K562 (cell line): ENCODE data around the gene PSMD14. TPM values are rescaled to one million over a fixed set of nuclear protein-coding genes. Genes with fewer than 3 reads are reported as not detected.

Source experiments
- ATF1 ChIP-seq, 2 experiments: fragments of 450-650 bp in 1 of 2; IDR thresholded peaks; 2 replicates each; pipeline ENCODE4 v1.6.1; 2016; ENCODE audit warnings: missing compliant biosample characterization in 1 of 2, missing genetic modification characterization in 1 of 2
- CC2D1A ChIP-seq: fragments of 450-650 bp; IDR thresholded peaks from 2 replicates; pipeline ENCODE4 v1.6.1; 2017; ENCODE audit warnings: mild to moderate bottlenecking
- CREB1 ChIP-seq, 2 experiments: sonication (generic) in 1 of 2; formaldehyde crosslinking in 1 of 2; IDR thresholded peaks; 2 replicates each; pipeline versions ENCODE4 v1.6.1 to v1.8.0; 2012 to 2022; ENCODE audit warnings: inconsistent platforms in 1 of 2, mild to moderate bottlenecking in 1 of 2, missing genetic modification reagents in 1 of 2, moderate library complexity in 1 of 2
- ELF1 ChIP-seq: fragments of 200-800 bp; sonication (Bioruptor generic); IDR thresholded peaks from 2 replicates; pipeline ENCODE4 v1.6.1; 2016; ENCODE audit warnings: missing genetic modification characterization, missing compliant biosample characterization
- LARP7 ChIP-seq: fragments of 450-650 bp; IDR thresholded peaks from 2 replicates; pipeline ENCODE4 v1.6.1; 2016
- MEF2D ChIP-seq: conservative IDR thresholded peaks from 2 replicates; pipeline ENCODE4 v1.6.1; 2016; ENCODE audit warnings: low read depth, missing genetic modification characterization, missing compliant biosample characterization
- NRF1 ChIP-seq, 2 experiments: fragments of 450-650 bp; IDR thresholded peaks in 1 of 2; conservative IDR thresholded peaks in 1 of 2; 2 replicates each; pipeline ENCODE4 v1.6.1; 2014; ENCODE audit warnings: mild to moderate bottlenecking in 2 of 2
- RB1 ChIP-seq: fragments of 450-650 bp; IDR thresholded peaks from 2 replicates; pipeline ENCODE4 v1.6.1; 2017; ENCODE audit warnings: low read depth, mild to moderate bottlenecking
- RBBP5 ChIP-seq: fragments of 200-600 bp; sonication (generic); IDR thresholded peaks from 2 replicates; pipeline ENCODE4 v1.6.1; 2012; ENCODE audit warnings: borderline replicate concordance, mild to moderate bottlenecking, low read length, control low read depth, inconsistent platforms; ENCODE audit not compliant: insufficient read depth, poor library complexity, severe bottlenecking
- SMAD1 ChIP-seq: fragments of 150-350 bp; IDR thresholded peaks from 2 replicates; pipeline ENCODE4 v1.6.1; 2014; ENCODE audit warnings: low read length, low read depth; ENCODE audit not compliant: partially characterized antibody
- SMARCC2 ChIP-seq: fragments of 450-650 bp; IDR thresholded peaks from 2 replicates; pipeline ENCODE4 v1.6.1; 2017; ENCODE audit warnings: antibody characterized with exemption, moderate library complexity, mild to moderate bottlenecking, low read depth
- TFE3 ChIP-seq: fragments of 450-650 bp; formaldehyde crosslinking; IDR thresholded peaks from 2 replicates; pipeline ENCODE4 v1.4.0; 2020; ENCODE audit warnings: mild to moderate bottlenecking, mixed read lengths
- ZBTB5 ChIP-seq: fragments of 450-650 bp; IDR thresholded peaks from 2 replicates; pipeline ENCODE4 v1.6.1; 2017; ENCODE audit warnings: antibody characterized with exemption
- ZNF444 ChIP-seq: fragments of 250-450 bp; sonication (Bioruptor Pico); IDR thresholded peaks from 2 replicates; pipeline ENCODE4 v1.4.0; 2020; ENCODE audit warnings: mild to moderate bottlenecking, moderate library complexity
- ZNF740 ChIP-seq, 3 experiments: fragments of 200-800 bp in 1 of 3; sonication (Bioruptor generic) in 1 of 3; sonication (generic) in 1 of 3; formaldehyde crosslinking in 1 of 3; IDR thresholded peaks; 2 replicates each; pipeline versions ENCODE4 v1.6.1 to v1.8.0; 2016 to 2022; ENCODE audit warnings: mild to moderate bottlenecking in 2 of 3, missing compliant biosample characterization in 2 of 3, missing genetic modification characterization in 2 of 3, missing genetic modification reagents in 1 of 3
- polyA plus RNA-seq, 8 experiments: library from polyadenylated mRNA; depleted of rRNA in 4 of 8; stranded (reverse) in 5 of 8; unstranded in 3 of 8; fragments of >200 nt; fragmentation: Nextera tagmentation in 2 of 8; fragmentation: Illumina TruSeq in 1 of 8; extraction: Ambion mirVana in 2 of 8; extraction: Trizol in 1 of 8; gene quantifications; 2 replicates each; pipeline versions ENCODE4 v1.2.1 to v1.2.3, GENCODE V29; 2011 to 2014; ENCODE audit warnings: inconsistent platforms in 1 of 8, missing spikeins in 1 of 8
- total RNA-seq, 7 experiments: library from RNA; depleted of rRNA in 6 of 7; stranded (reverse); fragments of >200 nt in 6 of 7; fragmentation: Illumina TruSeq in 2 of 7; extraction: Trizol in 2 of 7; gene quantifications; 2 replicates each; pipeline versions ENCODE4 v1.2.1 to v1.2.3, GENCODE V29; 2011 to 2021; ENCODE audit warnings: low replicate concordance in 1 of 7
- TF ChIP-seq, protein P1 (sequence below): fragments of 450-650 bp; formaldehyde crosslinking; IDR thresholded peaks from 2 replicates; pipeline ENCODE4 v1.4.0; 2022; ENCODE audit warnings: mild to moderate bottlenecking, moderate library complexity
- TF ChIP-seq, protein P2 (sequence below), 2 experiments: fragments of 450-650 bp; IDR thresholded peaks; 2 replicates each; pipeline ENCODE4 v1.6.1; 2016

Gene PSMD14
- total and polyA plus RNA-seq, 9 of the 15 experiments (the other 6 are each of a cell fraction or from before 2014, with no cell fraction given), result 151 to 515 (median 228) TPM

- no peak for TF ChIP-seq TFE3 (CRISPR knock-in tag)
- peak; percentile 98 for TF ChIP-seq ELF1 (tag)
- peak; percentile 28; the same call in 1 of the 2 replicates for TF ChIP-seq SMARCC2
- no peak for TF ChIP-seq ZBTB5
- TF ChIP-seq CC2D1A, result peak; percentile 91
- TF ChIP-seq RBBP5, result peak; percentile 98
- no peak; the same call in 1 of the 2 replicates for TF ChIP-seq ZNF740 (CRISPR knock-in tag; IDR thresholded peaks at IDR 0.05)
- no peak for TF ChIP-seq ZNF740 (tag; IDR thresholded peaks at IDR 0.05)
- TF ChIP-seq ZNF444 (CRISPR knock-in tag), result no peak
- TF ChIP-seq, protein P1, sequence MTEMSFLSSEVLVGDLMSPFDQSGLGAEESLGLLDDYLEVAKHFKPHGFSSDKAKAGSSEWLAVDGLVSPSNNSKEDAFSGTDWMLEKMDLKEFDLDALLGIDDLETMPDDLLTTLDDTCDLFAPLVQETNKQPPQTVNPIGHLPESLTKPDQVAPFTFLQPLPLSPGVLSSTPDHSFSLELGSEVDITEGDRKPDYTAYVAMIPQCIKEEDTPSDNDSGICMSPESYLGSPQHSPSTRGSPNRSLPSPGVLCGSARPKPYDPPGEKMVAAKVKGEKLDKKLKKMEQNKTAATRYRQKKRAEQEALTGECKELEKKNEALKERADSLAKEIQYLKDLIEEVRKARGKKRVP (CRISPR knock-in tag), result 0 out of 2 replicates have a peak, but pooled peaks have one; percentile 15
- peak; percentile 66; the same call in 1 of the 2 replicates for TF ChIP-seq LARP7
- peak; percentile 69 for TF ChIP-seq SMAD1
- TF ChIP-seq ATF1 (CRISPR knock-in tag; IDR thresholded peaks at IDR 0.05), result no peak
- TF ChIP-seq ATF1 (tag; IDR thresholded peaks at IDR 0.05), result peak; percentile 92
- TF ChIP-seq MEF2D, result peak; percentile 60
- TF ChIP-seq, protein P2, sequence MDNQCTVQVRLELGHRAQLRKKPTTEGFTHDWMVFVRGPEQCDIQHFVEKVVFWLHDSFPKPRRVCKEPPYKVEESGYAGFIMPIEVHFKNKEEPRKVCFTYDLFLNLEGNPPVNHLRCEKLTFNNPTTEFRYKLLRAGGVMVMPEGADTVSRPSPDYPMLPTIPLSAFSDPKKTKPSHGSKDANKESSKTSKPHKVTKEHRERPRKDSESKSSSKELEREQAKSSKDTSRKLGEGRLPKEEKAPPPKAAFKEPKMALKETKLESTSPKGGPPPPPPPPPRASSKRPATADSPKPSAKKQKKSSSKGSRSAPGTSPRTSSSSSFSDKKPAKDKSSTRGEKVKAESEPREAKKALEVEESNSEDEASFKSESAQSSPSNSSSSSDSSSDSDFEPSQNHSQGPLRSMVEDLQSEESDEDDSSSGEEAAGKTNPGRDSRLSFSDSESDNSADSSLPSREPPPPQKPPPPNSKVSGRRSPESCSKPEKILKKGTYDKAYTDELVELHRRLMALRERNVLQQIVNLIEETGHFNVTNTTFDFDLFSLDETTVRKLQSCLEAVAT (IDR thresholded peaks at IDR 0.05), result peak; percentile 27 to 48; a peak in 2 of 4 replicates
- peak; percentile 64 for TF ChIP-seq RB1
- peak; percentile 83 for TF ChIP-seq CREB1 (IDR thresholded peaks at IDR 0.05)
- TF ChIP-seq CREB1 (CRISPR knock-in tag; IDR thresholded peaks at IDR 0.05), result peak; percentile 69; the same call in 1 of the 2 replicates
- peak; percentile 72 to 75 for TF ChIP-seq NRF1 (conservative IDR thresholded peaks at IDR 0.05 in 1 of 2, IDR thresholded peaks at IDR 0.05 in 1 of 2)
These were observed at the start of gene PSMD14 (continued) for GRCh38 chr2:161308178-161308955.
